Measurements from ENCODE around the gene XRCC5. TPM values are rescaled to one million over a fixed set of nuclear protein-coding genes. Genes with fewer than 3 reads are reported as not detected.

The XRCC5 gene
- total RNA-seq, 1 experiment from 2014 or later: 322 TPM

DNA sequence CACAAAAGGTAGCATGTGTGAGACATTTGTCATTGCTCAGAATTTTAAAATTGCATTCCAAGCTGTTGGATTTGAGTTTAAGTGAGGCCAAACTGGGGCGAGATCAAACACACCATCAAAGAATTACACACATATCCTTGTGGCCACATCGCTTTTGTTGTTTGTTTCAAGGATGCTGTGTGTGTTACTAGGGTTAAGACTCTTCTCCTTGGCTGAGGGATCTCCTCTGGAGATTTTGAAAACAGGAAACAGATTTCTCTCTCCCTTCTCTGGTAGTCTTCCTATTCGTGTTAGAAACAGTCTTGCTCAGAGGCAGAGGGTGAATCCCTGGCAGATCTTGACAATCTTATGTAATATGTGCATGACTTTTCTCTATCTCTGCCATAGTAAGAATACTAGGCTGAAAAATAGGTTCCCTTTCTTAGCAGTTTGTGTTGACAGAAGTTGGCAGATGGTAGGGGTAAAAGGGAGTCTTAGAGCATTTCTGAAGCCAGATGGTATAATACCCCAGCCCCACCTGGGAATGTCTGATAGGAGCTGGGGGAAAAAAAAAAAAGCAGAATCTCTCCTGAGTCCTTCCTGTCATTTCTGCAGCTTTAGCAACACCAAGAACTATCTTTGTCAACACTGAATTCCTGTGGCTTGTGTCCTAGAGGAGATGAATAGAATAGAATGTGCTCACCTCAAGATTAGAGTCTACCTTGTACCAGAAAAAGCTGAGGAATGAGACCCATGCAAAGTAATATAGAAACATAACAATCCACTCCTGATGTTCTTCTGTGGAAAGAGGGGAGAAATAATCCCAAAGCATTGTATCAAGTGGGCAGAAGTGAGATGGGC, 101.8 kb downstream of the XRCC5 start:
- TF ChIP-seq POLR2AphosphoS5 (IDR thresholded peaks at IDR 0.05; ENCODE audit: low read depth, low read length) (no peak), SIN3A (IDR thresholded peaks at IDR 0.05; ENCODE audit: borderline replicate concordance, insufficient read depth, low read depth, low read length) (no peak), TCF7L2 (IDR thresholded peaks at IDR 0.05; ENCODE audit: low read depth, low read length) (no peak)
- TF ChIP-seq, protein P1, sequence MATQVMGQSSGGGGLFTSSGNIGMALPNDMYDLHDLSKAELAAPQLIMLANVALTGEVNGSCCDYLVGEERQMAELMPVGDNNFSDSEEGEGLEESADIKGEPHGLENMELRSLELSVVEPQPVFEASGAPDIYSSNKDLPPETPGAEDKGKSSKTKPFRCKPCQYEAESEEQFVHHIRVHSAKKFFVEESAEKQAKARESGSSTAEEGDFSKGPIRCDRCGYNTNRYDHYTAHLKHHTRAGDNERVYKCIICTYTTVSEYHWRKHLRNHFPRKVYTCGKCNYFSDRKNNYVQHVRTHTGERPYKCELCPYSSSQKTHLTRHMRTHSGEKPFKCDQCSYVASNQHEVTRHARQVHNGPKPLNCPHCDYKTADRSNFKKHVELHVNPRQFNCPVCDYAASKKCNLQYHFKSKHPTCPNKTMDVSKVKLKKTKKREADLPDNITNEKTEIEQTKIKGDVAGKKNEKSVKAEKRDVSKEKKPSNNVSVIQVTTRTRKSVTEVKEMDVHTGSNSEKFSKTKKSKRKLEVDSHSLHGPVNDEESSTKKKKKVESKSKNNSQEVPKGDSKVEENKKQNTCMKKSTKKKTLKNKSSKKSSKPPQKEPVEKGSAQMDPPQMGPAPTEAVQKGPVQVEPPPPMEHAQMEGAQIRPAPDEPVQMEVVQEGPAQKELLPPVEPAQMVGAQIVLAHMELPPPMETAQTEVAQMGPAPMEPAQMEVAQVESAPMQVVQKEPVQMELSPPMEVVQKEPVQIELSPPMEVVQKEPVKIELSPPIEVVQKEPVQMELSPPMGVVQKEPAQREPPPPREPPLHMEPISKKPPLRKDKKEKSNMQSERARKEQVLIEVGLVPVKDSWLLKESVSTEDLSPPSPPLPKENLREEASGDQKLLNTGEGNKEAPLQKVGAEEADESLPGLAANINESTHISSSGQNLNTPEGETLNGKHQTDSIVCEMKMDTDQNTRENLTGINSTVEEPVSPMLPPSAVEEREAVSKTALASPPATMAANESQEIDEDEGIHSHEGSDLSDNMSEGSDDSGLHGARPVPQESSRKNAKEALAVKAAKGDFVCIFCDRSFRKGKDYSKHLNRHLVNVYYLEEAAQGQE (IDR thresholded peaks at IDR 0.05; ENCODE audit: insufficient read depth in 1 of 2, low read depth in 2 of 2, low read length in 1 of 2): no peak
- TF ChIP-seq, protein P2, sequence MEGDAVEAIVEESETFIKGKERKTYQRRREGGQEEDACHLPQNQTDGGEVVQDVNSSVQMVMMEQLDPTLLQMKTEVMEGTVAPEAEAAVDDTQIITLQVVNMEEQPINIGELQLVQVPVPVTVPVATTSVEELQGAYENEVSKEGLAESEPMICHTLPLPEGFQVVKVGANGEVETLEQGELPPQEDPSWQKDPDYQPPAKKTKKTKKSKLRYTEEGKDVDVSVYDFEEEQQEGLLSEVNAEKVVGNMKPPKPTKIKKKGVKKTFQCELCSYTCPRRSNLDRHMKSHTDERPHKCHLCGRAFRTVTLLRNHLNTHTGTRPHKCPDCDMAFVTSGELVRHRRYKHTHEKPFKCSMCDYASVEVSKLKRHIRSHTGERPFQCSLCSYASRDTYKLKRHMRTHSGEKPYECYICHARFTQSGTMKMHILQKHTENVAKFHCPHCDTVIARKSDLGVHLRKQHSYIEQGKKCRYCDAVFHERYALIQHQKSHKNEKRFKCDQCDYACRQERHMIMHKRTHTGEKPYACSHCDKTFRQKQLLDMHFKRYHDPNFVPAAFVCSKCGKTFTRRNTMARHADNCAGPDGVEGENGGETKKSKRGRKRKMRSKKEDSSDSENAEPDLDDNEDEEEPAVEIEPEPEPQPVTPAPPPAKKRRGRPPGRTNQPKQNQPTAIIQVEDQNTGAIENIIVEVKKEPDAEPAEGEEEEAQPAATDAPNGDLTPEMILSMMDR (IDR thresholded peaks at IDR 0.05): no peak
- peaks cover 13% of the 10 kb centered on the region; the same call in 1 of the 2 replicates for H3K36me3 ChIP-seq (ENCODE audit: control insufficient read depth, insufficient read depth, low read length)
- no peaks in the 10 kb centered on the region for H3K9me3 ChIP-seq (ENCODE audit: control insufficient read depth, insufficient read depth, low read depth, low read length)
- BruUV-seq (replicated peaks): no TSS peak
- H3K27me3 ChIP-seq (ENCODE audit: control insufficient read depth, insufficient read depth, low read length): no peaks in the 10 kb centered on the region
- in situ Hi-C loops (cut with HindIII; ENCODE audit: low pct_unique_long_range_greater_than_20kb, low sequenced_read_pairs): no loop called here
- no peak for ATAC-seq
- intact Hi-C loops (cut with micrococcal nuclease; ENCODE audit: unreplicated experiment): no loop called here
- no peaks in the 10 kb centered on the region for H3K4me1 ChIP-seq (ENCODE audit: control insufficient read depth, insufficient read depth, low read length)
- DNase-seq (ENCODE audit: low read depth, low spot score): no peak
- no peak overlapping the region for H3K4me3 ChIP-seq (ENCODE audit: low read depth in 2 of 2, low read length in 2 of 2)
- ChIA-PET CTCF (no interaction called here), POLR2A (no interaction called here)
- no peak overlapping the region for H3K27ac ChIP-seq (ENCODE audit: low read length)

- H3K4me1 ChIP-seq (ENCODE audit: control insufficient read depth, insufficient read depth, low read length): no peaks in the 10 kb centered on the region; the same call in 1 of the 2 replicates
- no TSS peak for BruUV-seq (replicated peaks)
- H3K27ac ChIP-seq (ENCODE audit: low read length): no peak overlapping the region
- ChIA-PET POLR2A (no interaction called here), CTCF (no interaction called here)
- H3K9me3 ChIP-seq (ENCODE audit: control insufficient read depth, insufficient read depth, low read depth, low read length): no peaks in the 10 kb centered on the region
- no peak for ATAC-seq
- DNase-seq (ENCODE audit: low read depth, low spot score): no peak
- in situ Hi-C loops (cut with HindIII; ENCODE audit: low pct_unique_long_range_greater_than_20kb, low sequenced_read_pairs): no loop called here
- peaks cover 8% of the 10 kb centered on the region; the same call in 1 of the 2 replicates for H3K36me3 ChIP-seq (ENCODE audit: control insufficient read depth, insufficient read depth, low read length)
- intact Hi-C loops (cut with micrococcal nuclease; ENCODE audit: unreplicated experiment): no loop called here
- H3K27me3 ChIP-seq (ENCODE audit: control insufficient read depth, insufficient read depth, low read length): no peaks in the 10 kb centered on the region
- TF ChIP-seq POLR2AphosphoS5 (IDR thresholded peaks at IDR 0.05; ENCODE audit: low read depth, low read length) (no peak), TCF7L2 (IDR thresholded peaks at IDR 0.05; ENCODE audit: low read depth, low read length) (no peak)
- TF ChIP-seq, protein P1 (IDR thresholded peaks at IDR 0.05; ENCODE audit: insufficient read depth in 1 of 2, low read depth in 2 of 2, low read length in 1 of 2): no peak
- TF ChIP-seq, protein P2 (IDR thresholded peaks at IDR 0.05): no peak
- H3K4me3 ChIP-seq (ENCODE audit: low read depth in 2 of 2, low read length in 2 of 2): no peak overlapping the region
These were observed 102.5 kb downstream of the XRCC5 start for GRCh38 chr2:216211614-216212145.
